Measurements from ENCODE around the gene MATK.
"Not testable (repeated sequence)": the region's sequence is repeated elsewhere in the genome, so short reads cannot be mapped to it uniquely, and the experiment has no call there.

Gene MATK

GRCh38 chr19:3785938-3786824 is at the start of gene MATK:
Gene MATK (minus strand): TSS chr19:3786381. CDS start chr19:3785135, 1,246 bp downstream.
- no peak for DNase-seq

GRCh38 chr19:3835055-3835435 is 48.9 kb upstream of the MATK start:
- no peak for DNase-seq

- no peak for DNase-seq
Observed at GRCh38 chr19:3834349-3835054, 48.3 kb upstream of the MATK start.

- DNase-seq, result no peak
Observed at GRCh38 chr19:3833578-3834348, 47.6 kb upstream of the MATK start.

- no peak for DNase-seq
Observed at GRCh38 chr19:3832001-3832400, 45.8 kb upstream of the MATK start.

GRCh38 chr19:3831601-3832000 is 45.4 kb upstream of the MATK start:
- DNase-seq, result no peak

GRCh38 chr19:3830621-3831589 is 44.7 kb upstream of the MATK start:
- DNase-seq, result no peak

GRCh38 chr19:3827306-3827705 is 41.1 kb upstream of the MATK start:
- DNase-seq, result no peak

- DNase-seq, result no peak
Observed at GRCh38 chr19:3826163-3826562, 40.0 kb upstream of the MATK start.

GRCh38 chr19:3825286-3825956 is 39.2 kb upstream of the MATK start:
- no peak for DNase-seq

GRCh38 chr19:3823350-3823713 is 37.2 kb upstream of the MATK start:
- no peak for DNase-seq

- DNase-seq, result no peak
Observed at GRCh38 chr19:3822683-3823349, 36.6 kb upstream of the MATK start.

GRCh38 chr19:3821857-3822364 is 35.7 kb upstream of the MATK start:
- DNase-seq, result peak; percentile 90

GRCh38 chr19:3821156-3821555 is 35.0 kb upstream of the MATK start:
- DNase-seq, result no peak

GRCh38 chr19:3819989-3820388 is 33.8 kb upstream of the MATK start:
- no peak for DNase-seq

- no peak for DNase-seq
Observed at GRCh38 chr19:3818918-3819317, 32.7 kb upstream of the MATK start.

- DNase-seq, result peak; percentile 46
Observed at GRCh38 chr19:3818466-3818865, 32.3 kb upstream of the MATK start.

GRCh38 chr19:3817761-3818160 is 31.6 kb upstream of the MATK start:
- no peak for DNase-seq

- DNase-seq, result no peak
Observed at GRCh38 chr19:3816566-3817218, 30.5 kb upstream of the MATK start.

- DNase-seq, result not testable (repeated sequence)
Observed at GRCh38 chr19:3816148-3816547, 30.0 kb upstream of the MATK start.

Data from activated CD4-positive, alpha-beta T cell treated with anti-CD3 and anti-CD28 coated beads, Interleukin-2, Interleukin-6, amounts not matched to agents 100 ng/mL and 50 ng/mL, durations not matched to agents 16 hours and 8 hours (primary cell).